Measurements from ENCODE around the gene ST7L.

DNA sequence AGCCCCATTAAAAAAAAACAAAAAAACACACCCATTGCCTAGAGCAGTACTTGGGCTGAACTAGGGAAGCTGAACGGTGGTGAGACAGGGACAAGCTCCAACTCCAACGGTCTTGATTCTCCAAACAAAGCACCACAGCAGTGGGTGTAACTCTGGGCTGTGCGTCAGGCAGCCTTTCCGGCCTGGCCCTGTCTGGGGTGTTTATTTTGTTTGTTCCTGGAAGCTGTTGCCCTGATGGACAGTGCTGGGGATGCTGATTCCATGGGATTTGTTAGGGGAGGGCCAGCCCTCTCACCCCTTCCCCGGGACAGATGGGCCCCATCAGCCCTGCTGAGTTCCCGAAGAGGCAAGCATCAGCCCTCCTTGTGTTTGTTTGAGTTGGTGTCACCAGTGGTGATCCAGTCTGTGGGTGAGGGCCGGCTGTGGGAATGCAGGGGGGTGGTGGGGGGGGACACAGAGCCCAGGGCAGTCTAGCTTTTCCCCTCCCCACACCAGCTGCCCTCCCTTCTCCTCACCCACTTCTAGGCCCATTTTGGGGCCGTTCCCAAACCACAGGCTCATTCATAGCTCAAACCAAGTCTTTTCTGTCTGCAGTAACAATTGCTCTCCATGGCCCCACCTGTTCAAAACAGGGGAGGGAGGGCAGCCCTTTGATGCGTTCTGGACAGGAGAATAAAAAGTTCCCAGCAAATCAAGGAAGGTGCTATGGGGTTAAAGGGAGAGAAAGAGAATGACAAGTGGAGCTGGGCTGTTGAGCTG, 105.7 kb downstream of the ST7L start:
- TF ChIP-seq BRD4 (IDR thresholded peaks at IDR 0.05) (no peak), HDAC2 (IDR thresholded peaks at IDR 0.05) (no peak), SMC3 (conservative IDR thresholded peaks at IDR 0.05; ENCODE audit: insufficient read depth, low read depth, low read length) (no peak), POLR2A (conservative IDR thresholded peaks at IDR 0.05) (no peak), EZH2 (IDR thresholded peaks at IDR 0.05; ENCODE audit: borderline replicate concordance, low read depth, low read length) (no peak), FOXA1 (IDR thresholded peaks at IDR 0.05; ENCODE audit: borderline replicate concordance) (no peak)
- TF ChIP-seq, protein P1, sequence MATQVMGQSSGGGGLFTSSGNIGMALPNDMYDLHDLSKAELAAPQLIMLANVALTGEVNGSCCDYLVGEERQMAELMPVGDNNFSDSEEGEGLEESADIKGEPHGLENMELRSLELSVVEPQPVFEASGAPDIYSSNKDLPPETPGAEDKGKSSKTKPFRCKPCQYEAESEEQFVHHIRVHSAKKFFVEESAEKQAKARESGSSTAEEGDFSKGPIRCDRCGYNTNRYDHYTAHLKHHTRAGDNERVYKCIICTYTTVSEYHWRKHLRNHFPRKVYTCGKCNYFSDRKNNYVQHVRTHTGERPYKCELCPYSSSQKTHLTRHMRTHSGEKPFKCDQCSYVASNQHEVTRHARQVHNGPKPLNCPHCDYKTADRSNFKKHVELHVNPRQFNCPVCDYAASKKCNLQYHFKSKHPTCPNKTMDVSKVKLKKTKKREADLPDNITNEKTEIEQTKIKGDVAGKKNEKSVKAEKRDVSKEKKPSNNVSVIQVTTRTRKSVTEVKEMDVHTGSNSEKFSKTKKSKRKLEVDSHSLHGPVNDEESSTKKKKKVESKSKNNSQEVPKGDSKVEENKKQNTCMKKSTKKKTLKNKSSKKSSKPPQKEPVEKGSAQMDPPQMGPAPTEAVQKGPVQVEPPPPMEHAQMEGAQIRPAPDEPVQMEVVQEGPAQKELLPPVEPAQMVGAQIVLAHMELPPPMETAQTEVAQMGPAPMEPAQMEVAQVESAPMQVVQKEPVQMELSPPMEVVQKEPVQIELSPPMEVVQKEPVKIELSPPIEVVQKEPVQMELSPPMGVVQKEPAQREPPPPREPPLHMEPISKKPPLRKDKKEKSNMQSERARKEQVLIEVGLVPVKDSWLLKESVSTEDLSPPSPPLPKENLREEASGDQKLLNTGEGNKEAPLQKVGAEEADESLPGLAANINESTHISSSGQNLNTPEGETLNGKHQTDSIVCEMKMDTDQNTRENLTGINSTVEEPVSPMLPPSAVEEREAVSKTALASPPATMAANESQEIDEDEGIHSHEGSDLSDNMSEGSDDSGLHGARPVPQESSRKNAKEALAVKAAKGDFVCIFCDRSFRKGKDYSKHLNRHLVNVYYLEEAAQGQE (IDR thresholded peaks at IDR 0.05; ENCODE audit: borderline replicate concordance): no peak
- TF ChIP-seq, protein P1 (CRISPR knock-in tag; IDR thresholded peaks at IDR 0.05; ENCODE audit: low read depth): no peak
- TF ChIP-seq, protein P2, sequence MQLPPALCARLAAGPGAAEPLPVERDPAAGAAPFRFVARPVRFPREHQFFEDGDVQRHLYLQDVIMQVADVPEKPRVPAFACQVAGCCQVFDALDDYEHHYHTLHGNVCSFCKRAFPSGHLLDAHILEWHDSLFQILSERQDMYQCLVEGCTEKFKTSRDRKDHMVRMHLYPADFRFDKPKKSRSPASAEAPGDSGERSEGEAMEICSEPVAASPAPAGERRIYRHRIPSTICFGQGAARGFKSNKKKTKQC (CRISPR knock-in tag; IDR thresholded peaks at IDR 0.05): no peak
- TF ChIP-seq, protein P3, sequence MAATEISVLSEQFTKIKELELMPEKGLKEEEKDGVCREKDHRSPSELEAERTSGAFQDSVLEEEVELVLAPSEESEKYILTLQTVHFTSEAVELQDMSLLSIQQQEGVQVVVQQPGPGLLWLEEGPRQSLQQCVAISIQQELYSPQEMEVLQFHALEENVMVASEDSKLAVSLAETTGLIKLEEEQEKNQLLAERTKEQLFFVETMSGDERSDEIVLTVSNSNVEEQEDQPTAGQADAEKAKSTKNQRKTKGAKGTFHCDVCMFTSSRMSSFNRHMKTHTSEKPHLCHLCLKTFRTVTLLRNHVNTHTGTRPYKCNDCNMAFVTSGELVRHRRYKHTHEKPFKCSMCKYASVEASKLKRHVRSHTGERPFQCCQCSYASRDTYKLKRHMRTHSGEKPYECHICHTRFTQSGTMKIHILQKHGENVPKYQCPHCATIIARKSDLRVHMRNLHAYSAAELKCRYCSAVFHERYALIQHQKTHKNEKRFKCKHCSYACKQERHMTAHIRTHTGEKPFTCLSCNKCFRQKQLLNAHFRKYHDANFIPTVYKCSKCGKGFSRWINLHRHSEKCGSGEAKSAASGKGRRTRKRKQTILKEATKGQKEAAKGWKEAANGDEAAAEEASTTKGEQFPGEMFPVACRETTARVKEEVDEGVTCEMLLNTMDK (IDR thresholded peaks at IDR 0.05; ENCODE audit: borderline replicate concordance, insufficient read depth, low read depth, low read length, poor library complexity, severe bottlenecking): no peak
- TF ChIP-seq, protein P4, sequence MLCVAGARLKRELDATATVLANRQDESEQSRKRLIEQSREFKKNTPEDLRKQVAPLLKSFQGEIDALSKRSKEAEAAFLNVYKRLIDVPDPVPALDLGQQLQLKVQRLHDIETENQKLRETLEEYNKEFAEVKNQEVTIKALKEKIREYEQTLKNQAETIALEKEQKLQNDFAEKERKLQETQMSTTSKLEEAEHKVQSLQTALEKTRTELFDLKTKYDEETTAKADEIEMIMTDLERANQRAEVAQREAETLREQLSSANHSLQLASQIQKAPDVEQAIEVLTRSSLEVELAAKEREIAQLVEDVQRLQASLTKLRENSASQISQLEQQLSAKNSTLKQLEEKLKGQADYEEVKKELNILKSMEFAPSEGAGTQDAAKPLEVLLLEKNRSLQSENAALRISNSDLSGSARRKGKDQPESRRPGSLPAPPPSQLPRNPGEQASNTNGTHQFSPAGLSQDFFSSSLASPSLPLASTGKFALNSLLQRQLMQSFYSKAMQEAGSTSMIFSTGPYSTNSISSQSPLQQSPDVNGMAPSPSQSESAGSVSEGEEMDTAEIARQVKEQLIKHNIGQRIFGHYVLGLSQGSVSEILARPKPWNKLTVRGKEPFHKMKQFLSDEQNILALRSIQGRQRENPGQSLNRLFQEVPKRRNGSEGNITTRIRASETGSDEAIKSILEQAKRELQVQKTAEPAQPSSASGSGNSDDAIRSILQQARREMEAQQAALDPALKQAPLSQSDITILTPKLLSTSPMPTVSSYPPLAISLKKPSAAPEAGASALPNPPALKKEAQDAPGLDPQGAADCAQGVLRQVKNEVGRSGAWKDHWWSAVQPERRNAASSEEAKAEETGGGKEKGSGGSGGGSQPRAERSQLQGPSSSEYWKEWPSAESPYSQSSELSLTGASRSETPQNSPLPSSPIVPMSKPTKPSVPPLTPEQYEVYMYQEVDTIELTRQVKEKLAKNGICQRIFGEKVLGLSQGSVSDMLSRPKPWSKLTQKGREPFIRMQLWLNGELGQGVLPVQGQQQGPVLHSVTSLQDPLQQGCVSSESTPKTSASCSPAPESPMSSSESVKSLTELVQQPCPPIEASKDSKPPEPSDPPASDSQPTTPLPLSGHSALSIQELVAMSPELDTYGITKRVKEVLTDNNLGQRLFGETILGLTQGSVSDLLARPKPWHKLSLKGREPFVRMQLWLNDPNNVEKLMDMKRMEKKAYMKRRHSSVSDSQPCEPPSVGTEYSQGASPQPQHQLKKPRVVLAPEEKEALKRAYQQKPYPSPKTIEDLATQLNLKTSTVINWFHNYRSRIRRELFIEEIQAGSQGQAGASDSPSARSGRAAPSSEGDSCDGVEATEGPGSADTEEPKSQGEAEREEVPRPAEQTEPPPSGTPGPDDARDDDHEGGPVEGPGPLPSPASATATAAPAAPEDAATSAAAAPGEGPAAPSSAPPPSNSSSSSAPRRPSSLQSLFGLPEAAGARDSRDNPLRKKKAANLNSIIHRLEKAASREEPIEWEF (CRISPR knock-in tag; IDR thresholded peaks at IDR 0.05): no peak

Measured in K562 (cell line).